GM18951 (cell line): ENCODE measurements around the gene GUCY2F.

Source experiments
- POLR2A ChIP-seq: IDR thresholded peaks from 4 replicates; pipeline ENCODE4 v1.6.1; 2011; ENCODE audit warnings: mild to moderate bottlenecking; ENCODE audit not compliant: insufficient read length, insufficient read depth; ENCODE audit errors: extremely low read depth
- in situ Hi-C: fragments of 300-500 bp; cut with MboI; formaldehyde crosslinking; loops from one replicate; pipeline ENCODE4 v1.12.0; 2022; ENCODE audit warnings: low sequenced_read_pairs, mixed read lengths, inconsistent platforms; ENCODE audit not compliant: unreplicated experiment

GUCY2F gene

DNA sequence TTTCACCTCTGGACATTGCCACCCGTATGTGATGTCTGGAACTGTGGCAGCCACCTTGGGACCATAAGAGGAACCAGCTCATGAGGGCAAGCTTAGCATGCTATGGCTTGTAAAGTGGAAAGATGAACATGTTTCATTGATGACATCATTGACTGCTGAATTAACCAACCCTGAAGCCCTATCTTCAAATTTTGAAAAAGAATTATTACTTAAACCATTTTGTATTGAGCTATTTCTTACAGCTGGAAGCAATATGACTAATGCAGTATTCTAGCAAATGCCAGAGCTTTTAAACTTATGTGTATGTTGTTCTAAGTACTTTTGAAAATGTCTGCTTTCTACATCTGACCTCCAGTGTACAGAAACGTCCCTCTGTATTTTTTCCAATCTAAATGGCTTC lies 18.1 kb downstream of the GUCY2F start:
- in situ Hi-C loops = no loop called here
- TF ChIP-seq POLR2A = no peak

DNA sequence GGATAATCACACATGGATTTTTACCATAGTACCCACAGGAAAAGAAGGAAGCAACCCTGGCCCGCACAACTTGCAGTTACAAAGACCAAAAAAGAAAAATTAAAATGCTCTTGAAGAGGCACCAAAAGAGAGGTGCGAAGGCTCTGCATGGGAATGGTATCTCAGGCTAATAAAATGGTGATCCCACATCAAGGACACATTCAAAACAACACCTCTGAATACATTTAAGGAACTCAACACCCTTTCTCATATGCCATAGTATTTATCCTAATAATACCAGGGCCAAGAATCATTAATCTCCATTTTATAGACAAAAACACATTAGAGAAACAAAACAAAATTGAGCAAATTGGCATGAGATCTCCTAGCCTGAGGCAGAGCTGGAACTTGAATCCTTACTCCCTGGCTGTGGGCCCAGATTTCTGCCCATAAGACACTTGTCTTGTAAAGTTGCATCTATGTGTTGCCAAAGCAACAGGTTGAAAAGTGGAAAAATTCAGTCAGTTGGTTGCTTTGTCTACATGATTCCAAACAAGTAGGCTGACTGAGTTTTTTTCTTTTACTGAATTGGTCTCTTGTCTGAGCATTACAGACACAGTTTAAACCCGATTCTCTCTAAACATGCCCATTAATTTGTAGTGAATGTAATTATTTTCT lies 33.5 kb downstream of the GUCY2F start:
- no peak for TF ChIP-seq POLR2A
- in situ Hi-C loops = no loop called here

DNA sequence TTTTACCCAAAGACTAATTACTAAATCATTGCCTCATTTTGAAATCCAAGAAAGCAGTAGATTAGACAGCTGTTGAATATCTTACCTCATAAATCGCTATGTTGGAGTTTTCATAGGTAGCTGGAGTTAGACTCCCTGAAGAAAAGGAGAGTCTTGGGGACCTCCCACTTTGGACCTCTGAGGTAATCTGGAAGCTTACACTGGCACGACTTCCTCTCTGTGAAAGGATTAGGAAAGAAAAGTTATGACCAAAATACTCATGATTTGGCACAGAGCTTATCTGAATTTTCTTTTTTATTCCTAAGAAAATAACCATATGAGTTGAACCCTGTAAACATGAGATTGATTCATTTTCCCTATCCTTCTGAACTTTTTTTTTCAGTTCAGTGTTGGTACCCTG lies 40.6 kb downstream of the GUCY2F start:
- TF ChIP-seq POLR2A = no peak
- in situ Hi-C loops = no loop called here

DNA sequence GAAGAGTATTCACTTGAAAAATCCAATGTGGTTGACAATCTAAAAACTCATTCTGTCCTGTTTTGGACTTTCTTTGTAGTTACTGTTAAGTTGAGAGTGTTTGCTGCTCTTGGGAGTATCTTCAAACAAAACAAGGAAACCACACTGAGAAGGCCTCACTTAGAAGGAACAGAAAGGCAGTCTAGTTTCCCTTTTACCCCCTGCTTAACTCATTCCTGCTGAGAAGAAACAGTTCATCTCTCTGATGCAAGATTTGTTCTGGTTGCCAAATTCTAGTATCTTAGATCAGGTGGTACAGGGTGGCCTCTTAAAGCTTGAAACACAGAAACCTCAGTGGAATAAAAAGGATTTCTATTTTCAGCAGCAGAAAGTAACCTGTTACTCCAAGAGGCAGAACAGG lies 41.4 kb downstream of the GUCY2F start:
- in situ Hi-C loops = no loop called here
- TF ChIP-seq POLR2A = no peak

DNA sequence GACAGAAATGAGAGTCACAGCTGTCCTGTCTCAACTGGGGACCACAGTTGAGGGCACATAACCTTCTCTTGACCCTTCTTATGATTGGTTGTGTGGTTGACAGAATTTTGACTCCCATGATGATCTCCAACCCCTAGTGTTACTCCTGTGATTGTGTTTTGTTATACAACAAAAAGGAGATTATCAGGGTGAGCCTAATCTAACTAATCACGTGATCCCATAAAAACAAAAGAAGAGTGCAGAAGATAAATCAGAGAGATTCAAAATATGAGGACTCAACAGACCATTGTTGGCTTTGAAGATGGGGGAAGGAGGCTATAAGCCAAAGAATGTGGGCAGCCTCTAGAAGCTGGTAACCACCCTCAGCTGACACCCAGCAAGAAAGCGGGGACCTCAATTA lies 72.7 kb downstream of the GUCY2F start:
- TF ChIP-seq POLR2A = no peak
- in situ Hi-C loops = no loop called here

DNA sequence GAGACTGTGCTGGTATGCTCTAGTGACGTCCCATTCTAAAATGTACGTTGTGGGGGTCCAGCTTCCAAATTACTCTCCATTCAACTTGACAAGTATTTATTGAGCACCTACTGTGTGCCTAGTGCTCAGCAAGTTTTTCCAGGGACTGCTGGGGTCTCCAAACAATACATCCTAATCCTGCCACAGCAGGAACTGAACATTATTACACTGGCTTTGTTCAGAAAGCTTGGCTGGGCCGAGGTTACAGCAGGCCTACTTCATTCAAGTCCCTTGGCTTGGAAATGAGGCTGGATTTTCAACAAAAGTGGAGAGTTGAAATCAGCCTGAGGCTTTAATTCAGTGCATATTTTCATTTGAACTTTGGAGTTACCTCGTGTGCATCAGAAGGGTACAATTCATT lies 78.0 kb downstream of the GUCY2F start:
- in situ Hi-C loops = no loop called here
- TF ChIP-seq POLR2A = no peak

DNA sequence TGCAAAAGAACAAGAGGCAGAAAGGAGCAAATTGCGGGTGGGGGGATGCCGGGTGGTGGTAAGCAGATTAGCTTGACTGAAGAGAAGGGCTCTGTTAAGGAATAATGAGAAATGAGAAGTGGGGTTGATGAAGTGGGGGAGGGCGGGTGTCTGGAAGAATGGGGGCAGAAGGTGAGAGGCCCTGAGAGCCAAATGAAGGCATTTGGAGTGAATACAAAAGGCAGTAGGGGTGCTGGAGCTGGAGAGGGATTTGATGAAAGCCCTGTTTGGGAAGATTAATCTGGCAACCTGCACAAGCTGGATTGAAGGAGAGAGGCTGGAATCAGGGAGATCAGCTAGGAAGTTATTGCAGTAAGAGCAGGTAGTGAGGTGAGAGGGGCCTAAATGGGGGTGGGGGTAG lies 82.1 kb downstream of the GUCY2F start:
- in situ Hi-C loops = no loop called here
- TF ChIP-seq POLR2A = no peak

DNA sequence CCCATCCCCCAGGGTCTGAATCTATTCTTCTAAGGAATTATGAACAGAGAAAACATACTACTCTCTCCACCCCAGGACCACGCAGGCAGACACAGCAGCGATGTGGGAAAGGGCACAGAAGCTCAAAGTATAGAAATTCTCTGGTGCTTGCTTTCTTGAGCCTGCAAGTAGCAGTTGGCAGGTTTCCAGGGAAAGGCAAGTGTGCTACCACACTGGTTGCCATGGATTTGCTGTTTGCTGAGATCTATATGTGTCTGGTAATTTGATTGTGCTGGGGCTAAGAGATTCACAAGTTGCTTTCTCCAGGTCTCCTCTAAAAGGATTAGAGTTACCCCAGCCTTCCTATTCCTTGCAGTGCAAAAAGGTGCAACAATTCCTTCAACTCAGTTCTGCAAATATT lies 83.1 kb downstream of the GUCY2F start:
- in situ Hi-C loops = no loop called here
- TF ChIP-seq POLR2A = no peak

DNA sequence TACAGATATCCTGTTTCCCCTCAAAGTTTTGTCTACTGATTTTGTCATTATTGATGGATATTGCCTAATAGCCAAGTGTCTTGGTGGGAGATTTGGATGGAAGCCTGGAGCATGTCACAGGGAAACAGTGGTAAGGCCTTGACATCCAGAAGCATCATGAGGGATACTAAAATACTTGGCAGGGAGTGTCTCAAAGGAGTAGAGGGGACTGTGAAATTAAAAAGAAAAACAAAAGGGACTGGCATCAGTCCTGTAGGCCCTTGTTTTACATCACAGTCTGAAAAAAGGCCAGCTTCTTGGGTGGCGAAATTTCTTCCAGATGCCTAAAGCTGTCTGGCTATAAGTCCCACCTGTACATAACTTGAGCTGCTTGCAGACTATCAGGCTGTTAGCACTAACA lies 83.8 kb downstream of the GUCY2F start:
- TF ChIP-seq POLR2A = no peak
- in situ Hi-C loops = no loop called here

DNA sequence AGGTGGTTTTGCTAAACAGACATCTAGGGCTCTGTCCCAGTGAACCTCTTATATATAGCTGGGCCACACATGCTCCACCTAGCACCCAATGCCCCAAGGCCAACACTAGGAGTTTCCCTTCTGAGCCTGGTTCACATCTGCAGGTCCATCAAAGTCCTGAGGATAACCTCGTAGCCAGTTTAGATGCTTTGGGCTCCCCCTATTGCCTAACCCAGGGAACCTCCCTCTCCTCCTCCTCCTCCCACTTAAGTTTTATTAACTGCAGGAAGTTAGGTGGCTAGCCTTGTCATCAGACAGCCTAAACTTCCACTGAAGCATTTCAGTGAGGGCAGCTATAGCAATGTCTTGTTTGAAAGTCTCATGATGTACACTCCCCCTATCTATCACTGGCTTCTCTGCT lies 88.0 kb downstream of the GUCY2F start:
- in situ Hi-C loops = no loop called here

DNA sequence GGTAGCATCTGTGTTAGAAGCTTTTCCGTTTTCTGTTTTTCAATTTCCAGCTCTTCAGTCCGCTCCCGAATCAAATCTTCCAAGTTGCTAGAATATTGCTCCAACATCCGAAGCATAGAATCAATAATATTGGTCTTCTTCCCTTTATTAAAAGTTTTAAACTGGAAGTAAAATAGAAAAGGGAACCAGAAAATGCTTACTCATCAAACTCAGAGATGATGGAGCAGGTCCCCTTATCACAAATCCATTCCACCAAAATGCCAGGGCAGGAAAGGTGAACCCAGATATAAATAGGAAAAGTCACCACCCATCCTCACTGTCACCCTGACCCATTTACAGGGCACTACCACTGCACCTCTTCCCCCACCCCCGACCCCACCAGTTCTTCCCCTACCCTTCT lies 89.0 kb downstream of the GUCY2F start:
- in situ Hi-C loops = no loop called here

More for the DNA sequence above, 88.0 kb downstream of the GUCY2F start:
- TF ChIP-seq POLR2A = no peak

DNA sequence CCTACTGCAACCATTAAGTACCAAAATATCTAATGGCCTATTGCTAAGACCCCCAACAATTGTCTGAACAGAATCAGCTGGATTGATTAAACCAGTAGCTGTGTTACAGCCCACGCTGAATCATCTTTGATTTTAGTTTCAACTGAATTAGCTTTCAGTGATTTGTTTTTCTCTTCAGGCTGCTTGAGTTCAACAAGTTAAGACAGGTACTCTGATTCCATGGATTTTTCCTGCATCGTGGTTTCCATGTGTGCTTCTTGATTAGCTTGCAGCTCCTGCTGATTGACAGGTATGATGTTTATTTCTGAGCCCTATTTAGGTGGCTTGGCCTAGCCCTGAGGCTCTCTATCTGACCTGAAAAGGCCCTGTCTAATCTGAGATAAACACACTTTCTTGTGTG lies 91.3 kb downstream of the GUCY2F start:
- in situ Hi-C loops = no loop called here
- TF ChIP-seq POLR2A = no peak

More for the DNA sequence above, 89.0 kb downstream of the GUCY2F start:
- no peak for TF ChIP-seq POLR2A

DNA sequence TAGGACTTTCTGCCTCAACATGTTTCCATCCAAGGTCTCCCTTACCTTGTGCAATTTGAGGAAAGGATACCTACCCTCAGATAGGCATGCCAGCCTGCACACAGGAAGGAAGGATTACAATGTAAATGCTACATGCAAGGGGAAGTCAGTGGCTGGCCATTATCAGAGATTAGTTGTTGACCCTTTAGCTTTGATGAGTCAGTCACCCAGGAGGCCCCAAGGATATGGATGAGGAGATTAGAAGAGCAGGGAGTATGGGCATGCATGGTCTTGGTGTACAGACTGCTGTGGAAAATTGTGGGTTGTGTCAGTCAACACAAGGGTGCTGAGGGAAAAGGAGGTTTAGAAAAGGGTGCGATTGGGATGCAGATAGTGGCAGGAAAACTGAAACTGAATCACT lies 92.0 kb downstream of the GUCY2F start:
- TF ChIP-seq POLR2A = no peak
- in situ Hi-C loops = no loop called here

DNA sequence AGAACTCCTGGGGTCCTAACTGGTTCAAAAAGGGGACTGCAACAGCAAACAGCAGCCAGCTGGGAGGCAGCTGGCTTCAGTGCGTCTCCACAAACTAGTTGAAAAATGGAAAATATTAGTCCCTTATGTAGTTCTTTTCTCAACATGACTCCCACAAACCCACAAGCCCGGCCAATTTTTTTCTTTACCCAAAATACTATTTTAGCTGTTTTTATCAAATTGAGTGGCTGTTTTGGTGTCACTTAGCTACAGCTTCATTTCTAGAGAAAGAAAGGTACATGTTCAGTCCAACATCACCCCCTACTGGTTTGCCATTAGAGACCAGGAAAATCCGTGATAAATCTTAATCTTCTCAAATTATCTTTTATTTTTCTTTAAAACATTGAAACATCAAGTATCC lies 97.2 kb downstream of the GUCY2F start:
- in situ Hi-C loops = no loop called here
- TF ChIP-seq POLR2A = no peak

DNA sequence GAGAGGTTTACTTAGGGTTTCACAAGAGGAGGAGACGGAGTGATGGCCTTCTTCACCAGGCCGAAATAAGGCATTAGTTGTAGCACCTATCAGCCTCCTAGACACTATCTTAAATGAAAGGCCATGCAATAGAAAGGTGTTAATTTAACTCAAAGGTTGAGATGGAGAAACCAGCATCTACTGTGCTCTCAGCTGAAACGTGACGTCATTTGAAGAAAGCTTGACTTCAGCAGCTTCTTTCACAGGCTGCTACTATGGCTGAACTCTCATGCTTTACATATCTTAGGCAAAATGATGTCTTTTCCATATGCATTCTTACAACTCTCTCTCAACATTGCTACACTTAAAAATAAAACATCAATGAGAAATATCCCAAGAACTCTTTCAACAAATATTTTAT lies 99.6 kb downstream of the GUCY2F start:
- TF ChIP-seq POLR2A = no peak
- in situ Hi-C loops = no loop called here

DNA sequence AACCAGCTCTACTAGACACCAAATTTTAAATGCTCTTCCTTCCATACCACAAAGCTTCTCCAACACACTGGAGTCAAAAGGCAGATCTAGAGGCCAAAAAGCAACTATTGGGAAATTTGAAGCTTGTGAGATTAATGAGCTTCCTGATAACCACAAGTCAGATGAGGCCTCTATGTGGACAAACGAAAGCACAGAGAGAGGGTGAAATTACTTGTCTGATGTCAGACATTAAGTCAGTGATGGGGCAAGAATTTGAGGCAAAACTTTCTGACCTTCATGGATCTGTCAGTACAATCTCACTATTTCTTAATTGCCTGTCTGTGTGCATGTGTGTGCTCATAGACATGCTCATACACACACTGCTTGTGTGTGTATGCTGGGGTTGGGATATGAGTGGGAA lies 103.6 kb downstream of the GUCY2F start:
- no peak for TF ChIP-seq POLR2A
- in situ Hi-C loops = no loop called here
